ENCODE data around the gene KHK. TPM values are rescaled to one million over a fixed set of nuclear protein-coding genes. Genes with fewer than 3 reads are reported as not detected.

KHK gene
- total and polyA plus RNA-seq, 9 of the 15 experiments (the other 6 are each of a cell fraction or from before 2014, with no cell fraction given): 1.5 to 10.7 (median 5.2) TPM

GRCh38 chr2:27050996-27051901, 35.3 kb upstream of the KHK start, which contains the start of gene AGBL5 (continued):
- TF ChIP-seq ZNF407 (IDR thresholded peaks at IDR 0.05; ENCODE audit: low read depth) (peak; percentile 75), RUNX1 (IDR thresholded peaks at IDR 0.05; ENCODE audit: low read depth) (no peak), SMARCA4 (IDR thresholded peaks at IDR 0.05) (0 out of 2 replicates have a peak, but pooled peaks have one; percentile 46), ZNF696 (CRISPR knock-in tag; conservative IDR thresholded peaks at IDR 0.05) (no peak), SMARCA5 (IDR thresholded peaks at IDR 0.05) (no peak; the same call in 1 of the 2 replicates), ZBTB2 (IDR thresholded peaks at IDR 0.05) (peak; percentile 65)
